ENCODE data around the gene PTPRK. TPM values are rescaled to one million over a fixed set of nuclear protein-coding genes. Genes with fewer than 3 reads are reported as not detected.
A peak's percentile ranks its signal among the peaks of the same experiment; 100 is the strongest.

PTPRK gene
- total and polyA plus RNA-seq, 4 donors, result 12.1 to 61.2 (median 29.1) TPM

DNA sequence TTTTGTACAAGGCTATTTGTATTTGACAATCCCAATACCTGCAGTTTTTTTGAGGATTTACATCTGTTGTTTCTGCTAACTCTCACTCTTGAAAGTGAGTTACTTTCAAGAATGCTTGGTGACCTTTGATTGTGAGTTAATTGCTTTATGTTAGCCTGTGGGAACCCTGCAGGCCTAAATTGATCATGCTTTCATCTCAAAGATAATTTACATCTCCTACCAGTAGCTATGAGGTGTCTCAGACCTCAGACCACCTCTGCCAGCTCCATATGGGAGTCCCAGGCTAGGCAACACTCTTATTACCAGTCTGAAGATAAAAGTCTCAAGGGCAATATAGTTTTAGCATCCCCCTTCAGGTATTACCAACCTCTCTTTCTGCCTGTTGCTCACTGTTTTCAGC is 503.1 kb downstream of the PTPRK start:
- TF ChIP-seq YY1 (IDR thresholded peaks at IDR 0.05), result no peak
- no peak for TF ChIP-seq NR2F2 (IDR thresholded peaks at IDR 0.05)
- Histone ChIP-seq H3K4me1 (ENCODE audit: control insufficient read depth in 4 of 4, insufficient read depth in 4 of 4, low read length in 3 of 4) (no peaks in the 10 kb centered on the region), H3K4me3 (ENCODE audit: low read depth in 1 of 3, low read length in 3 of 3) (no peak overlapping the region), H3K27me3 (ENCODE audit: control insufficient read depth in 4 of 4, insufficient read depth in 4 of 4, low read length in 3 of 4) (no peaks in the 10 kb centered on the region), H3K36me3 (ENCODE audit: control insufficient read depth in 4 of 4, insufficient read depth in 3 of 4, low read depth in 1 of 4, low read length in 3 of 4) (peaks cover 0 to 2% (median 0%) of the 10 kb centered on the region in 4 donors), H3K27ac (ENCODE audit: low read depth in 1 of 2, low read length in 2 of 2) (no peak overlapping the region), H3K9ac (ENCODE audit: low read depth in 1 of 2, low read length in 2 of 2) (no peak overlapping the region), H3K9me3 (ENCODE audit: control insufficient read depth in 4 of 4, low read length in 3 of 4) (no peaks in the 10 kb centered on the region)
- DNase-seq (ENCODE audit: low spot score), result no peak

DNA sequence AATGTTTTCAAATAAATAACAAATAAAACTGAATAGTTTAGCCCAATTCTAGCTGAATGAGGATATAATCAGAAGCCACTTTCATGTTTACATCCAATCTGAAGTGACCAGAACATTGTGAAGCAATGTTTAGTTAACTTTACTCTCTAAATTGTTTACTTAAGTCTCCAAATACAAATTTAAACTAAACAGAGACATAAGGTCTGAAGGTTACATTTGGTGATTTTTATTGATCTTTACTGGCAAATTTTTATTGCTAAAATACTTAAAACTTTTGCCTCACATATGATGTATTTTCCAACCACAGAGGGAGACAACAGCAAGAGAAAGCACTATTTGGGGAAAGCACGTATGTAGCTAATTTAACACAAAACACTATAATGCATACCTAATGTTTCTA is 512.7 kb downstream of the PTPRK start:
- WGBS, result 38% methylated on average over 1 of the region's 1 CpG

More for the DNA sequence above, 512.7 kb downstream of the PTPRK start:
- Histone ChIP-seq H3K9me3 (ENCODE audit: control insufficient read depth in 4 of 4, low read length in 3 of 4) (no peaks in the 10 kb centered on the region), H3K27me3 (ENCODE audit: control insufficient read depth in 4 of 4, insufficient read depth in 4 of 4, low read length in 3 of 4) (no peaks in the 10 kb centered on the region), H3K36me3 (ENCODE audit: control insufficient read depth in 4 of 4, insufficient read depth in 3 of 4, low read depth in 1 of 4, low read length in 3 of 4) (peaks cover 0 to 8% (median 2%) of the 10 kb centered on the region in 4 donors), H3K27ac (ENCODE audit: low read depth in 1 of 2, low read length in 2 of 2) (peak overlapping the region; percentile 33 to 41), H3K4me1 (ENCODE audit: control insufficient read depth in 4 of 4, insufficient read depth in 4 of 4, low read length in 3 of 4) (peaks cover 4 to 13% (median 8%) of the 10 kb centered on the region in 4 donors), H3K9ac (ENCODE audit: low read depth in 1 of 2, low read length in 2 of 2) (no peak overlapping the region), H3K4me3 (ENCODE audit: low read depth in 1 of 3, low read length in 3 of 3) (no peak overlapping the region)
- no peak for DNase-seq (ENCODE audit: low spot score)
- TF ChIP-seq ZBTB33 (IDR thresholded peaks at IDR 0.05) (peak; percentile 61), CTCF (IDR thresholded peaks at IDR 0.05; ENCODE audit: low read depth, low read length, missing input control) (no peak), REST (IDR thresholded peaks at IDR 0.05) (peak; percentile 38), FOXA2 (IDR thresholded peaks at IDR 0.05) (peak; percentile 95), HNF4A (conservative IDR thresholded peaks at IDR 0.05) (peak; percentile 87 to 89), SP1 (IDR thresholded peaks at IDR 0.05) (peak; percentile 61), YY1 (IDR thresholded peaks at IDR 0.05) (peak; percentile 47), JUND (IDR thresholded peaks at IDR 0.05) (peak; percentile 57 to 59), RAD21 (IDR thresholded peaks at IDR 0.05) (peak; percentile 62 to 63), GABPA (IDR thresholded peaks at IDR 0.05 in 1 of 2, conservative IDR thresholded peaks at IDR 0.05 in 1 of 2) (no peak), HNF4G (IDR thresholded peaks at IDR 0.05) (peak; percentile 34), TAF1 (conservative IDR thresholded peaks at IDR 0.05) (no peak), FOXA1 (IDR thresholded peaks at IDR 0.05) (peak; percentile 67), RXRA (IDR thresholded peaks at IDR 0.05) (peak; percentile 55 to 62)
- TF ChIP-seq, protein P1, sequence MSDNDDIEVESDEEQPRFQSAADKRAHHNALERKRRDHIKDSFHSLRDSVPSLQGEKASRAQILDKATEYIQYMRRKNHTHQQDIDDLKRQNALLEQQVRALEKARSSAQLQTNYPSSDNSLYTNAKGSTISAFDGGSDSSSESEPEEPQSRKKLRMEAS (IDR thresholded peaks at IDR 0.05), result no peak

Data from liver (tissue), 9 donors.